T1000 (cell line): ENCODE data around the gene ITGAD.
"Not testable (repeated sequence)": the region's sequence is repeated elsewhere in the genome, so short reads cannot be mapped to it uniquely, and the experiment has no call there.

Source experiments
- DNase-seq: peaks from one replicate; lab custom pipeline; 2025; ENCODE audit warnings: mixed read lengths; lab: John Stamatoyannopoulos, UW

Gene ITGAD

GRCh38 chr16:31403590-31404352 lies 10.6 kb downstream of the ITGAD start:
- DNase-seq = no peak

- no peak for DNase-seq
Observed at GRCh38 chr16:31404353-31405064, 11.4 kb downstream of the ITGAD start.

- no peak for DNase-seq
Observed at GRCh38 chr16:31407406-31407805, 14.3 kb downstream of the ITGAD start.

GRCh38 chr16:31409433-31409832 lies 16.3 kb downstream of the ITGAD start:
- no peak for DNase-seq

GRCh38 chr16:31410082-31410481 lies 16.9 kb downstream of the ITGAD start:
- no peak for DNase-seq

- DNase-seq = no peak
Observed at GRCh38 chr16:31411024-31411844, 18.1 kb downstream of the ITGAD start.

- DNase-seq = no peak
Observed at GRCh38 chr16:31412750-31413149, 19.6 kb downstream of the ITGAD start.

GRCh38 chr16:31413381-31413780 lies 20.2 kb downstream of the ITGAD start:
- no peak for DNase-seq

- DNase-seq = no peak
Observed at GRCh38 chr16:31413943-31414342, 20.8 kb downstream of the ITGAD start.

GRCh38 chr16:31414706-31415105 lies 21.6 kb downstream of the ITGAD start:
- DNase-seq = no peak

GRCh38 chr16:31416371-31416770 lies 23.2 kb downstream of the ITGAD start:
- no peak for DNase-seq

GRCh38 chr16:31417036-31417435 lies 23.9 kb downstream of the ITGAD start:
- DNase-seq = not testable (repeated sequence)

GRCh38 chr16:31417916-31418315 lies 24.8 kb downstream of the ITGAD start:
- no peak for DNase-seq

GRCh38 chr16:31420037-31420436 lies 26.9 kb downstream of the ITGAD start:
- DNase-seq = no peak

- DNase-seq = no peak
Observed at GRCh38 chr16:31421587-31421986, 28.5 kb downstream of the ITGAD start.

GRCh38 chr16:31423241-31423640 lies 30.1 kb downstream of the ITGAD start:
- DNase-seq = no peak

GRCh38 chr16:31423801-31424200 lies 30.7 kb downstream of the ITGAD start:
- no peak for DNase-seq

GRCh38 chr16:31427441-31428278 lies 34.5 kb downstream of the ITGAD start:
- no peak for DNase-seq

- no peak for DNase-seq
Observed at GRCh38 chr16:31428279-31428597, 35.1 kb downstream of the ITGAD start, which contains the start of gene COX6A2. TSS of gene COX6A2 (minus strand) at chr16:31428360. CDS start at chr16:31428325, 35 bp downstream.

- DNase-seq = no peak
Observed at GRCh38 chr16:31428638-31429247, 35.6 kb downstream of the ITGAD start.

GRCh38 chr16:31429314-31429713 lies 36.2 kb downstream of the ITGAD start:
- no peak for DNase-seq
